Renal pelvis (tissue), 4 donors: ENCODE measurements around the gene RGS8. TPM values are rescaled to one million over a fixed set of nuclear protein-coding genes. Genes with fewer than 3 reads are reported as not detected.

Experiments
- DNase-seq: peaks from one replicate; pipeline ENCODE4 v3.0.0-alpha.2; 2013
- polyA plus RNA-seq, 3 donors: library from polyadenylated mRNA; unstranded; fragments of 120-200 nt; gene quantifications; one replicate each; pipeline ENCODE4 v1.2.1, GENCODE V29; 2013; ENCODE audit not compliant: insufficient read length in 3 of 3

Gene RGS8
- polyA plus RNA-seq, 3 donors: 0.06 to 0.07 (median 0.06) TPM

GRCh38 chr1:182671750-182672486 is 12.5 kb downstream of the RGS8 start:
- no peak for DNase-seq

- DNase-seq: no peak
Observed at GRCh38 chr1:182670032-182670749, 14.2 kb downstream of the RGS8 start.

DNA sequence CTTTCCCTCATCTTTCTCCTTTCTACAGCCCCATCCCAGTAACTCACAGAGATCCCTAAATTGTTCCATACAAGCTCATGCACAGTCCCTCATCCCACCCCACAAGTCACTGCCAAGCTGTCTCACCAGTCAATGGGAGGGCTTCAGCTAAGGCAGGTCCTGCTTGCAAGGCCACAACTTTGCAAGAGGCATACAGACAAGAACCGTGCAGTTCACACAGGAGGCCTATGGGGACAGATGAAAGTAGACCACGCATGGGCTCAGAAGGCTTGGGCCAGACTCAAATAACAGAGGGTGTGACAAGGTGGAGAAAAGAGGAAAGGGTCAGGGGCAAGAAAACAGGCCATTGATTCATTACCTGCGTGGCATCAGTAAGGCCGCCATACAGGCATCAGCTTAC is 15.1 kb downstream of the RGS8 start:
- no peak for DNase-seq

GRCh38 chr1:182668521-182669054 is 15.8 kb downstream of the RGS8 start:
- no peak for DNase-seq

- DNase-seq: no peak
Observed at GRCh38 chr1:182667848-182668505, 16.4 kb downstream of the RGS8 start.

DNA sequence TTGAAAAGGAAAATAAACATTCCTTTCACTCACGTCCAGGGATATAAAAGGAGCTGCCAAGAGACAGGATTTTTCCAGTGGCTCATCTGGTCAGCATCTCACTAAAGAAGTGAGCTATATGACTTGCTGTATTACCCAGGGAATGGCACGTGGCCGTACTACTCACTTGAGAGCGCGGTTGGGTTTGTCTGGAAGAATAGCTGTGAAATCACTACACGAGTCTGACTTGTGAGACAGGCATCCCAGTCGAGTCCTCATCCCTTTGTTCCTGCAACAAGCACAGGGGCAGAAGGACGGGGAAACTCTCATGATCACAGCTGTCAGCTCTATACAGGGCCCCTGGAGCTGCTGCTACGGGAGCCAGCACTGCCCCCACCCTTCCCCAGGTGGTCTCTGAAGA is 17.7 kb downstream of the RGS8 start:
- no peak for DNase-seq

GRCh38 chr1:182664296-182664695 is 20.1 kb downstream of the RGS8 start:
- DNase-seq: no peak

DNA sequence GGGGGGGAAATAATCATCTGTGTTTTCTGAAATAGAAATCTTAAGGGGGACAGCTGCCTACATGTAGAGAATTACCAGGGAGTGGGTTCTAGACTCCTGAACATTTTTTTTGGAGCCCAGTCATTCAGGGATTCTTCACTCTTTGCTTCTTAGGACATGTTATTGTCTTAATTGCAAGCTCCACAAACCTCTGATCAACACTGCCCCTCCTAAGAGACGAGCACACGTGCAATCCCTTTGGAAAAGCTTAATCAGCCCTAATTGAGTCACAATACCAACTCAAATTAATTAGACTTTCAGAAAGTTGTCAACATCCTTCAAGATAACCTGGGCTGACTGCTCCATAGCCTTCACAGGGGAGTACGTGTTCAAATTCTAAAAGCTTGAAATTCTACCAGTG is 21.4 kb downstream of the RGS8 start:
- DNase-seq: no peak

DNA sequence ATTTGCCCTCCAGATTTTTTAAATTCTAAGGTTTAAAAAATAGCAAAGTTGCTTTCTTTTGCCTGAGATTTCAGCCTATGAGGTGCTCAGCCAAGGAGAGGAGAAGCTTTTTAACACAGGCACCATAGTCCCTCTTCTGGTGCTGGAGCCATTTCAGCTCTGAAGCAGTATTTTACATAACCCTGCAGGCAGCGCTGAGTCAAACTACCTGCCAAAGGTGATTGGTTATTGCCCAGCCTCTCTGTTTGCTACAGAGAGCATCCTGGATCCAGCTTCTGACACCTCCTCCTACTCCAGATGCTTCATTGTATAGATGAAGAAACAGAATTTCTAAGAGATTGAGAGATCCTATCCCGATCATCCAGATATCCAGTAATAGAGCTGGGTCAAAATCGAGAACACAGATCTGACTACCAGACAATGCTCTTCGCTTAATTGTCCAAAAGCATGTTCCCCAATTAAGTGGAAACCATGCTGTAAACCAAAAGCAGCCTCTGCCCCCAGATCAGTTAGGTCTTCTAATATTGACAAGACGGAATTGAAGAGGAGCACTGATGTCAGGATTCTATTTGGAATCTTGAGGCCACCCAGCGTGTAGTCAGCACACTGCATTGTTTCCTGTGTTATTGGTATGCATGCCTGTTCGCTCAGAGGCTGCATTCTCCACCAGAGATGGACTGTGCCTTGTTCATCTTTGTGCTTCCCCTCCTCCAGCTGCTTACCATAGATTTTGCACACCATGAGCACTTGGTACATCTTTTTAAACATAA is 22.1 kb downstream of the RGS8 start:
- no peak for DNase-seq

DNA sequence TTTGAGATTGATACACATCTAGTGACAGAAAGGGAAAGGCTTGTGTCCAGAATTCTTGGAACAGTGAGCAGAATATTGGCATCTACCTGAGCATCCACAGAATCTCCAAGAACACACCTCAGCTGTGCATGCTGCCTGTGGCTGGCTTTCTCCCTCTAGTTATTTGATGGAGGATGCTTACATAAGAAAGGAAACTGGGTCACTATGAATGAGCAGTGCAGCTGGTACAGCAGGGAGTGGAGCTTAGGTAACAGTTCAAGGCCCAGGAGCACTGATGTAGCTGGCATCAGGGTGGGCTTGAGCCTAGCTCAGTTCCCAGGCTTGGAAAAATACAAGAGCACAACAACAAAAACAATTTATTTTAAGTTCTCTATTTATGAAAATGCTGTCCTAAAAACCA is 26.3 kb downstream of the RGS8 start:
- no peak for DNase-seq

GRCh38 chr1:182656842-182657397 is 27.5 kb downstream of the RGS8 start:
- no peak for DNase-seq

DNA sequence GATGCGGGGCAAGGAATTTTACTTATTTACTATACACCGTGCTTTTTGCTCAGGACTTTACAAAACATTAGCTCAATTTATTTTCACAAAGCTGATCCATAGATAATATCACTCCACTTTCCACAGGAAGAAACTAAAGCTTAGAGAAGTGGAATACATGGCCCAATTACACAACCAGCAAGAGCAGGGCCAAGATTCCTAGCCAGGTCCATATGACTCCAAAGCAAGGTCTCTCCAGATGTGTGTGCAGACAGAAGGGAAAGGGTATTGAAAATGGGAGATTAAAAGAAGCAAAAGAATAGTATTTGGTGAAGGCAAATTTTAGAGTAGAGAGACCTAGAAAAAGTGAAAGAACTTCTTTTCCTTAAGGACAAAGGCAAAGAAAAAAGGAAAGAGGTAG is 30.4 kb downstream of the RGS8 start:
- no peak for DNase-seq

DNA sequence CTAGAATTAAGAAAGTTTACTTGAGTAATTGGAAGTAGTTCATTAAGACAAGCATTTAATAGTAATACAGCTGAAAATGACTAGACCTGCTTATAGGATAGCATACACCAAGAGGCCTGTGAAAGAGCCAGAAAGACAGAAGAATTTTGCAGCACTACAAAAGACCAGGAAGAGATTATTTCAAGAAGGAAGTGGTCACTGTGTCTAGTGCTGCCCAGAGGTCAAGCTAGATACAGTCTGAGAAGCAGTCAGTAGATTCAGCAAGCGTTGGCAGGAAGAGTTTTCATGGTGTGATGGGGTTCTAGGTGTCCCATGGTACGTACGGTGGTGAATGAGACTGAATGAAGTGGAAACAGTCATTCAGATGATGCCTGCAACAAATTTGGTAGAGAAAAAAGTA is 31.5 kb downstream of the RGS8 start:
- DNase-seq: no peak

DNA sequence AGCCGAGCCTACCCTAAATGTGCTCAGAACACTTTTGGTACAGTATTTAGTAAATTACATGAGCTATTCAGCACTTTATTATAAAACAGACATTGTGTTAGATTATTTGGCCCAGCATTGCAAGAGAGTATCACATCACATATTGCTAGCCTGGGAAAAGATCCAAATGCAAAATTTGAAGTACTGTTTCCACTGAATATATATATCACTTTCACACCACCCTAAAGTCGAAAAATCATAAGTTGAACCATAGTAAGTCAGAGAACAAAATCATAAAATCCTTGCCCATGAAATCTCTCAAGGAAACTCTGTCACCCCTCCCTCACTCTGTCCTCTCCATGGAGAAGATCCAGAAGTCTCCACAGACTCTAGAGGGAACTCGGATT is 33.1 kb downstream of the RGS8 start:
- no peak for DNase-seq

DNA sequence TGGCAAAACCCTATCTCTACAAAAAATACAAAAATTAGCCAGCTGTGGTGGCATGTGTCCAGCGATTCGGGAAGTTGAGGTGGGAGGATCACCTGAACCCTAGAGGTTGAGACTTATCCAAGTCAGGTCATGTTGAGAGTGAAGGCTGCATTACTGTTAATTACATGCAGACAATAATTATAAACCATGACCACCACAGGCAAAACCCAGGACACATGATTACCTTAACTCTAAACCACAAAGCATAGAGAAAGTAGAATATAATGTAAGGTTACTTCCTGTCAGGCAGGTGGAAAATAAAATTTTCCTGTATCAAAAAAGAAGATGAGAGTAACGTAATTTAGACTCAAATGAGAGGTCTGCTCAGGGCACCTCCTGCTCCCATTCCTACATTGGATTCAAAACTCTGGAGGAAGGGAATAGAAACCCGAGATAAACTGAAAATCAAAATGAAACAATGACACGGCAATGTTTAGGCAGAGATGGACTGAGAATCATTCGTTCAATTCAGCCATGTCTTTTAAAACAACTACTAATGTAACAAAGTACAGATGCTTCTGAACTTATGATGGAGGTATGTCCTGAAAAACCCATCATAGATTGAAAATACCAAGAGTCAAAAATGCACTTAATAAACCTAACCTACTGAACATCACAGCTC is 33.6 kb downstream of the RGS8 start:
- DNase-seq: no peak

DNA sequence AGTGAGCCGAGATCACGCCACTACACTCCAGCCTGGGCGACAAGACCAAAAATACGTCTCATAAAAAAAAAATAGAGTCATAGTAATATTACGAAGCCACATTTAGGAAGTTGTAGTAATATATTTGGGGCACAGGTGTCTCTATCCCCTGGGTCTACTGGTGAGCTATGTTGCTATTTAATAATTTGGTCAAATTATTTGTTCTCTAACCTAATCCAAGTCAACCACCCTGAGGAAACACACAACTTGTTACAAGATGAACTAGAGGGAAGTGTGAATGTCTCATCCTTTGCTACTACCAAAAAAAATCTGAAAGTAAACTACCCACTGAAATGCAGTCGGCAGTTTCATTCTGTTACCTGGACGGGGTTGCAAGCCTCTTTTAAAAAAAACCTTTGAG is 35.3 kb downstream of the RGS8 start:
- no peak for DNase-seq

DNA sequence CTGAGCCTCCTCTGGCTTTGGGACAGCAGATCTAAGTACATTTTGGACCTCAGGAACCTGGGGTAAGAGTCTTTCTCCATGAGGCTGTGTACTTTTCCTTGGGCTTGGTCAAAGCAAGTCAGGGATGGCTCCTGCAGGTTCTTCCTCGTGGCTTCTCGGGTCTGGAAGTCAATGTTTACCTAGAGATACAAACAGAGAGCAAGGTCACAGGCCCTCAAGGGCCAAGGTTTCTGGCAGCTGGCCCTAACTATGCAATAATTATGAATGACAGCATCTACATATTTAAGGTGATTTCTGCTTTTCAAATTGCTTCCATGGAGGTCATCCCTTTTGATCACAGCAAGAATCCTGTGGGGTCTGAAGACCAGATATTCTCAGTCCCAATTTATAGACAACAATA is 37.6 kb downstream of the RGS8 start:
- DNase-seq: no peak

- DNase-seq: no peak
Observed at GRCh38 chr1:182644886-182645285, 39.5 kb downstream of the RGS8 start.

DNA sequence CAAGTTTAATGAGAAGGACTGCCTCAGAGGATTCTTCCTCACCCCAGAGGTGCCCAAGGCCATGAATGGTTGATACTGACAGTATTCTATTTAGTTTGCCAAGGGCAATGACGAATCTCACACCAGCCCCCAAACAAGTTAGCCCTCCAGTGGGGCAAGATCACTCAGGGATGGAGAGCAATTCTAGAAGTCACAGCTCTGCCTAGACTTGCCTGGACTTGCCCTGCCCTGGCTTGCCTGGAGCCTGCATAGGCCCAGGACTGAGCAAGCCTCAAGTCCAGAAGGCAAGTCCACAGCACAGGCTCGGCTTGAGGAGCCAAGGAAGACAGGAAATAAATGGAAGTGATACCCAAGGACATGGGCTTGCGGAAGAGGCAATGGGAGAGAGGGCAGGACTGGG is 40.7 kb downstream of the RGS8 start:
- DNase-seq: no peak

- no peak for DNase-seq
Observed at GRCh38 chr1:182642461-182642860, 41.9 kb downstream of the RGS8 start.

GRCh38 chr1:182641561-182641960 is 42.8 kb downstream of the RGS8 start:
- DNase-seq: no peak
